ENCODE measurements around the gene SPATS2. TPM values are rescaled to one million over a fixed set of nuclear protein-coding genes. Genes with fewer than 3 reads are reported as not detected.

SPATS2 gene
- total and polyA plus RNA-seq, 2 of the 4 experiments (the other 2 are of a cell fraction), result 50.6 to 63.3 TPM

DNA sequence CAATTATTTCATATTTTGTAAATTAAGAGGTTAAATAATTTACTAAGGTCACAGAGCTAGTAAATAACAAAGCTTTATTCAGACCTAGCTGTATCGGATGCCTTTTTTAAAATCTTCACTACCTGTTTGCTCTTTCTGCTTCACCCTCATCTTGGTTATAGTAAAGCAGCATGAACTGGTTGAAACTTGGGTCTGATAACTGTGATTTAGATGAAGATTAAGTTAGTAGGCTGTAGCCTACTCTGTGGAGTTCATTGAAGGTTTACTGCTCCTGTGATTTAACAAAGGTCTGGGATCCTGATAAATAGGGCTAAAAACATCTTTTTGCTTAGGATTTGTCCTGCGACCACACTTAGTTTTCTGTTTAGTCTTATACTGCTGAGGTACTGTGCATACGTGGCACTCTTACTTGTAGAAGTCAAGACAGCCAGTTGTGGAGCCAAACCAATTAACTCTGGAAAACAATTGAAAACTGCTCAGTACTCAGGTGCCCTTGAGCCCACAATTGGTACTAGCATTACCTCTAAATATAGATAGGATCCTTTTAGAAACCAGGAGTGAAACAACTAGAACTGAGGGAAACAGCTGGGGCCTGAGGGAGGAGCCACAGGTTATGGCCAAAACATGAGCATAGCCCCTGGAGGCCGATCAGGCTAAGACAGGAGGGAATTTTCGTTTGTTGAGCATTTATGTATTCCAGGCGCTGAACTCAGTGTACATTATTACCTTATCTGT lies 2.3 kb downstream of the SPATS2 start:
- ATAC-seq (ENCODE audit: low read depth), result no peak
- H3K14ac ChIP-seq (replicated peaks; ENCODE audit: low read depth, low read length), result peak overlapping the region; percentile 34; the same call in 1 of the 2 replicates
- H3K9me3 ChIP-seq (ENCODE audit: control insufficient read depth, insufficient read depth, low read length), result no peaks in the 10 kb centered on the region
- H4K5ac ChIP-seq (ENCODE audit: low read depth, low read length), result peak overlapping the region; percentile 7; the same call in 1 of the 2 replicates
- no peak overlapping the region; the same call in 2 of the 3 replicates for H2BK15ac ChIP-seq (ENCODE audit: low read depth, low read length)
- H2AK5ac ChIP-seq (ENCODE audit: low read depth, low read length), result 0 out of 2 replicates have a peak overlapping the region, but pooled peaks have one; percentile 29
- H4K8ac ChIP-seq (ENCODE audit: low read depth in 2 of 2, low read length in 2 of 2), result peak overlapping the region; percentile 14 to 15; a peak in 2 of 4 replicates
- ChIA-PET POLR2A (ENCODE audit: unreplicated experiment) (no interaction called here), CTCF (interaction anchor here (0.6 to 2.6 kb wide), 2 partner anchors 11 to 144 kb away, joined by 4 to 7 read pairs; no protein-coding TSS in a partner anchor)
- peaks cover 40% of the 10 kb centered on the region for H4K20me1 ChIP-seq (ENCODE audit: insufficient read depth, low read length)
- H2BK120ac ChIP-seq (ENCODE audit: low read depth, low read length), result no peak overlapping the region
- DNase-seq, result peak; percentile 54
- H2BK5ac ChIP-seq (ENCODE audit: low read depth, low read length, poor library complexity, severe bottlenecking), result peak overlapping the region; percentile 41
- H4K91ac ChIP-seq (ENCODE audit: insufficient read depth, low read depth, low read length), result no peak overlapping the region
- WGBS, 2 experiments (ENCODE audit: extremely low coverage in 2 of 2, insufficient read length in 1 of 2), result 76% methylated on average over 2 of the region's 6 CpGs; no CpG with 5 or more reads in 1 of the 2 experiments
- TF ChIP-seq BHLHE40 (IDR thresholded peaks at IDR 0.05; ENCODE audit: low read depth, low read length), result no peak
- TF ChIP-seq, protein P1, sequence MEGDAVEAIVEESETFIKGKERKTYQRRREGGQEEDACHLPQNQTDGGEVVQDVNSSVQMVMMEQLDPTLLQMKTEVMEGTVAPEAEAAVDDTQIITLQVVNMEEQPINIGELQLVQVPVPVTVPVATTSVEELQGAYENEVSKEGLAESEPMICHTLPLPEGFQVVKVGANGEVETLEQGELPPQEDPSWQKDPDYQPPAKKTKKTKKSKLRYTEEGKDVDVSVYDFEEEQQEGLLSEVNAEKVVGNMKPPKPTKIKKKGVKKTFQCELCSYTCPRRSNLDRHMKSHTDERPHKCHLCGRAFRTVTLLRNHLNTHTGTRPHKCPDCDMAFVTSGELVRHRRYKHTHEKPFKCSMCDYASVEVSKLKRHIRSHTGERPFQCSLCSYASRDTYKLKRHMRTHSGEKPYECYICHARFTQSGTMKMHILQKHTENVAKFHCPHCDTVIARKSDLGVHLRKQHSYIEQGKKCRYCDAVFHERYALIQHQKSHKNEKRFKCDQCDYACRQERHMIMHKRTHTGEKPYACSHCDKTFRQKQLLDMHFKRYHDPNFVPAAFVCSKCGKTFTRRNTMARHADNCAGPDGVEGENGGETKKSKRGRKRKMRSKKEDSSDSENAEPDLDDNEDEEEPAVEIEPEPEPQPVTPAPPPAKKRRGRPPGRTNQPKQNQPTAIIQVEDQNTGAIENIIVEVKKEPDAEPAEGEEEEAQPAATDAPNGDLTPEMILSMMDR (conservative IDR thresholded peaks at IDR 0.05; ENCODE audit: low read depth, low read length), result peak; percentile 41
- no peak overlapping the region for H2BK20ac ChIP-seq (ENCODE audit: low read depth, low read length)
- TSS peak; percentile 17 for BruUV-seq (replicated peaks)
- peak overlapping the region; percentile 26; the same call in 1 of the 2 replicates for H3K23ac ChIP-seq (ENCODE audit: low read depth, low read length)
- H2AFZ ChIP-seq (replicated peaks; ENCODE audit: low read length, poor library complexity), result no peak overlapping the region
- dilution Hi-C loops (cut with HindIII; ENCODE audit: low sequenced_read_pairs, unreplicated experiment) (loop anchor here (25.0 kb wide), 1 partner anchor 143 kb away; no protein-coding TSS in a partner anchor), intact Hi-C loops (cut with micrococcal nuclease) (no loop called here), in situ Hi-C loops (cut with MboI; ENCODE audit: low sequenced_read_pairs) (no loop called here)
- peak overlapping the region; percentile 84 for H3K4me2 ChIP-seq (ENCODE audit: low read depth, low read length)
- peak overlapping the region; percentile 24; the same call in 1 of the 2 replicates for H3K4me3 ChIP-seq (ENCODE audit: insufficient read depth, low read depth, low read length)
- peaks cover 4% of the 10 kb centered on the region for H3K36me3 ChIP-seq (ENCODE audit: control insufficient read depth, insufficient read depth, low read length)
- H2AK9ac ChIP-seq (replicated peaks; ENCODE audit: low read depth, low read length, poor library complexity), result no peak overlapping the region
- peaks cover 6% of the 10 kb centered on the region; the same call in 1 of the 2 replicates for H3K4me1 ChIP-seq (ENCODE audit: control insufficient read depth, insufficient read depth, low read length)
- no peaks in the 10 kb centered on the region for H3K27me3 ChIP-seq (ENCODE audit: control insufficient read depth, insufficient read depth, low read length)
- peaks cover 3 to 54% of the 10 kb centered on the region in 2 experiments; a peak in 2 of 4 replicates for H3K79me1 ChIP-seq (ENCODE audit: low read depth in 1 of 2, low read length in 2 of 2)
- H3K9ac ChIP-seq (ENCODE audit: low read depth, low read length), result peak overlapping the region; percentile 16; the same call in 1 of the 2 replicates
- no peak overlapping the region for H3K27ac ChIP-seq (ENCODE audit: insufficient read depth, low read length)
- H3K18ac ChIP-seq (ENCODE audit: low read depth, low read length), result peak overlapping the region; percentile 32; the same call in 1 of the 2 replicates
- H3K4ac ChIP-seq (ENCODE audit: low read depth, low read length), result peak overlapping the region; percentile 58; the same call in 1 of the 2 replicates
- H3K9me1 ChIP-seq (ENCODE audit: insufficient read depth, low read length), result peaks cover 4% of the 10 kb centered on the region; the same call in 1 of the 2 replicates
- H3K56ac ChIP-seq (ENCODE audit: extremely low read depth, insufficient read depth, low read length), result no peak overlapping the region

Measured in IMR-90 (cell line).